ENCODE results near the gene PARK7.

The PARK7 gene

GRCh38 chr1:7975212-7975865 lies 13.8 kb downstream of the PARK7 start:
- peak; percentile 61 for DNase-seq (ENCODE audit: low spot score)
- TF ChIP-seq, protein P1, sequence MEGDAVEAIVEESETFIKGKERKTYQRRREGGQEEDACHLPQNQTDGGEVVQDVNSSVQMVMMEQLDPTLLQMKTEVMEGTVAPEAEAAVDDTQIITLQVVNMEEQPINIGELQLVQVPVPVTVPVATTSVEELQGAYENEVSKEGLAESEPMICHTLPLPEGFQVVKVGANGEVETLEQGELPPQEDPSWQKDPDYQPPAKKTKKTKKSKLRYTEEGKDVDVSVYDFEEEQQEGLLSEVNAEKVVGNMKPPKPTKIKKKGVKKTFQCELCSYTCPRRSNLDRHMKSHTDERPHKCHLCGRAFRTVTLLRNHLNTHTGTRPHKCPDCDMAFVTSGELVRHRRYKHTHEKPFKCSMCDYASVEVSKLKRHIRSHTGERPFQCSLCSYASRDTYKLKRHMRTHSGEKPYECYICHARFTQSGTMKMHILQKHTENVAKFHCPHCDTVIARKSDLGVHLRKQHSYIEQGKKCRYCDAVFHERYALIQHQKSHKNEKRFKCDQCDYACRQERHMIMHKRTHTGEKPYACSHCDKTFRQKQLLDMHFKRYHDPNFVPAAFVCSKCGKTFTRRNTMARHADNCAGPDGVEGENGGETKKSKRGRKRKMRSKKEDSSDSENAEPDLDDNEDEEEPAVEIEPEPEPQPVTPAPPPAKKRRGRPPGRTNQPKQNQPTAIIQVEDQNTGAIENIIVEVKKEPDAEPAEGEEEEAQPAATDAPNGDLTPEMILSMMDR (IDR thresholded peaks at IDR 0.05; ENCODE audit: extremely low read depth, missing control alignments) = peak; percentile 60

- DNase-seq (ENCODE audit: low spot score) = no peak
- TF ChIP-seq, protein P1 (IDR thresholded peaks at IDR 0.05; ENCODE audit: extremely low read depth, missing control alignments) = no peak
Observed at GRCh38 chr1:7980984-7981383, 19.5 kb downstream of the PARK7 start.

DNA sequence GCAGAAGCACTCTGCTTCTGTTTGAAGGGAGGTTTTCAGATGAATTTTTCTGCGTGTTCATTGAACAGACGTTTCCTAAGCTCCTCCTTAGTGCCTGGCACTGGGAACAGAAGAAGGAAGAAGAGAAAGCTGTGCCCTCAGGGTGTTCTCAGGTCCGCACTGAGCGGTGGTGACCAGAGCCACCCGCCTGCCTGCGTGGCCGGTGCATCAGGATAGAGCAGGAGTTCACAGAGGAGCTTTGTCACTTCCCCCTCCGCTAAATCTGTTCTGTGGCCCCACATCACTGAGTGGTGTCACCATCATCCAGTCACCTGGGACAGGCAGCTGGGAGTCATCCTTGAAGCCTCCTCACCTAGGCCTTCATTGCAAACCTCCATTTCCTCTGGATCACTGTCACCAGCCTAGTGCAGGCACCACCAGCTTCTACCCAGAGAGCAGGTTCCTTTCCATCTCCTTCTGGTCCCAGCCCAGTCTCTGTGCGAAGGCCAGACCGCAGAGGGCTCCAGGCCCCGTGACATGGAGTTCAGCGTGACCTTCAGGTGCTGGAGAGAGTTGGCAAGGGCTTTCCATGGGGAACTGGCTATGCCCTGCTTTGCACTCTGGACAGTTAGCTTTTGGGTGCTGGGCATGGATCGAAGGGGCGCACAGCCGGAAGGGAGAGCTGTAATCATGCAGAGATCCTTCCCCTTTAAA lies 21.7 kb downstream of the PARK7 start:
- DNase-seq (ENCODE audit: low spot score) = no peak
- TF ChIP-seq, protein P1 (IDR thresholded peaks at IDR 0.05; ENCODE audit: extremely low read depth, missing control alignments) = no peak

DNA sequence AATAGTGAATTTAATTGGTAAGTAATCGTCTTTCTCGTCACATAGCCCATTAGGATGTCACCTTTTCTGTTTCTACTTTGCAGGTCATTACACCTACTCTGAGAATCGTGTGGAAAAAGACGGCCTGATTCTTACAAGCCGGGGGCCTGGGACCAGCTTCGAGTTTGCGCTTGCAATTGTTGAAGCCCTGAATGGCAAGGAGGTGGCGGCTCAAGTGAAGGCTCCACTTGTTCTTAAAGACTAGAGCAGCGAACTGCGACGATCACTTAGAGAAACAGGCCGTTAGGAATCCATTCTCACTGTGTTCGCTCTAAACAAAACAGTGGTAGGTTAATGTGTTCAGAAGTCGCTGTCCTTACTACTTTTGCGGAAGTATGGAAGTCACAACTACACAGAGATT lies 23.3 kb downstream of the PARK7 start:
- no peak for DNase-seq (ENCODE audit: low spot score)
- TF ChIP-seq, protein P1 (IDR thresholded peaks at IDR 0.05; ENCODE audit: extremely low read depth, missing control alignments) = no peak

GRCh38 chr1:7985851-7986612 lies 24.5 kb downstream of the PARK7 start:
- DNase-seq (ENCODE audit: low spot score) = no peak
- TF ChIP-seq, protein P1 (IDR thresholded peaks at IDR 0.05; ENCODE audit: extremely low read depth, missing control alignments) = no peak

- TF ChIP-seq, protein P1 (IDR thresholded peaks at IDR 0.05; ENCODE audit: extremely low read depth, missing control alignments) = no peak
- no peak for DNase-seq (ENCODE audit: low spot score)
Observed at GRCh38 chr1:7987528-7987927, 26.0 kb downstream of the PARK7 start.

GRCh38 chr1:7988576-7988975 lies 27.1 kb downstream of the PARK7 start:
- peak; percentile 19 for DNase-seq (ENCODE audit: low spot score)
- TF ChIP-seq, protein P1 (IDR thresholded peaks at IDR 0.05; ENCODE audit: extremely low read depth, missing control alignments) = no peak

Data from GM20000 (cell line).